Liver (tissue), 9 donors: Measurements from ENCODE around the gene SCAF11. TPM values are rescaled to one million over a fixed set of nuclear protein-coding genes. Genes with fewer than 3 reads are reported as not detected.
"Not testable (repeated sequence)": the region's sequence is repeated elsewhere in the genome, so short reads cannot be mapped to it uniquely, and the experiment has no call there.

Experiments
- DNase-seq: peaks from one replicate; pipeline ENCODE4 v3.0.0-alpha.2; 2017; ENCODE audit warnings: low spot score
- H3K27ac ChIP-seq, 2 donors: one replicate each; pipeline ENCODE4 v1.7.0; 2013; ENCODE audit warnings: inconsistent platforms in 2 of 2, low read length in 2 of 2, control low read depth in 1 of 2, low read depth in 1 of 2, mild to moderate bottlenecking in 1 of 2
- H3K27me3 ChIP-seq, 4 donors: one replicate each; pipeline versions ENCODE4 v1.6.1 to v1.7.0; 2013; ENCODE audit warnings: low read length in 3 of 4, inconsistent platforms in 1 of 4, mild to moderate bottlenecking in 1 of 4, moderate library complexity in 1 of 4; ENCODE audit not compliant: control insufficient read depth in 4 of 4, insufficient read depth in 4 of 4
- H3K36me3 ChIP-seq, 4 donors: one replicate each; pipeline versions ENCODE4 v1.6.1 to v1.7.0; 2013; ENCODE audit warnings: low read length in 3 of 4, mild to moderate bottlenecking in 3 of 4, low read depth in 1 of 4, moderate library complexity in 1 of 4; ENCODE audit not compliant: control insufficient read depth in 4 of 4, insufficient read depth in 3 of 4
- H3K4me1 ChIP-seq, 4 donors: one replicate each; pipeline versions ENCODE4 v1.6.1 to v1.7.0; 2013; ENCODE audit warnings: low read length in 3 of 4, mild to moderate bottlenecking in 3 of 4, moderate library complexity in 1 of 4; ENCODE audit not compliant: control insufficient read depth in 4 of 4, insufficient read depth in 4 of 4
- H3K4me3 ChIP-seq, 3 donors: one replicate each; pipeline versions ENCODE4 v1.6.1 to v1.7.0; 2013; ENCODE audit warnings: low read length in 3 of 3, control low read depth in 1 of 3, low read depth in 1 of 3, mild to moderate bottlenecking in 1 of 3
- H3K9ac ChIP-seq, 2 donors: one replicate each; pipeline ENCODE4 v1.7.0; 2013; ENCODE audit warnings: low read length in 2 of 2, mild to moderate bottlenecking in 2 of 2, moderate library complexity in 2 of 2, control low read depth in 1 of 2, low read depth in 1 of 2
- H3K9me3 ChIP-seq, 4 donors: one replicate each; pipeline versions ENCODE4 v1.6.1 to v1.7.0; 2013; ENCODE audit warnings: low read length in 3 of 4; ENCODE audit not compliant: control insufficient read depth in 4 of 4
- ATF3 ChIP-seq: IDR thresholded peaks from 2 replicates; pipeline ENCODE4 v1.6.1; 2016; ENCODE audit warnings: antibody characterized with exemption
- CTCF ChIP-seq: fragments of 150-350 bp; IDR thresholded peaks from 2 replicates; pipeline ENCODE4 v1.5.1; 2017; ENCODE audit warnings: improper control_type of control experiment, low read depth, low read length; ENCODE audit not compliant: missing input control
- EGR1 ChIP-seq, 2 donors: IDR thresholded peaks; 2 replicates each; pipeline ENCODE4 v1.6.1; 2016 to 2018; ENCODE audit warnings: antibody characterized with exemption in 2 of 2, low read depth in 2 of 2
- FOXA1 ChIP-seq: IDR thresholded peaks from 2 replicates; pipeline ENCODE4 v1.6.1; 2016; ENCODE audit warnings: antibody characterized with exemption
- FOXA2 ChIP-seq: IDR thresholded peaks from 2 replicates; pipeline ENCODE4 v1.6.1; 2016; ENCODE audit warnings: antibody characterized with exemption
- GABPA ChIP-seq, 2 donors: IDR thresholded peaks in 1 of 2; conservative IDR thresholded peaks in 1 of 2; 2 replicates each; pipeline ENCODE4 v1.6.1; 2016; ENCODE audit warnings: antibody characterized with exemption in 2 of 2, mild to moderate bottlenecking in 1 of 2, moderate library complexity in 1 of 2
- HNF4G ChIP-seq: IDR thresholded peaks from 2 replicates; pipeline ENCODE4 v1.6.1; 2016; ENCODE audit warnings: antibody characterized with exemption
- JUND ChIP-seq, 2 donors: IDR thresholded peaks; 2 replicates each; pipeline ENCODE4 v1.6.1; 2016; ENCODE audit warnings: antibody characterized with exemption in 2 of 2
- MAX ChIP-seq: IDR thresholded peaks from 2 replicates; pipeline ENCODE4 v1.6.1; 2016; ENCODE audit warnings: antibody characterized with exemption
- RAD21 ChIP-seq, 2 donors: IDR thresholded peaks; 2 replicates each; pipeline ENCODE4 v1.6.1; 2016; ENCODE audit warnings: antibody characterized with exemption in 2 of 2, mild to moderate bottlenecking in 2 of 2
- SP1 ChIP-seq: IDR thresholded peaks from 2 replicates; pipeline ENCODE4 v1.6.1; 2018; ENCODE audit warnings: antibody characterized with exemption, mild to moderate bottlenecking
- TAF1 ChIP-seq: conservative IDR thresholded peaks from 2 replicates; pipeline ENCODE4 v1.6.1; 2016; ENCODE audit warnings: antibody characterized with exemption, mild to moderate bottlenecking
- YY1 ChIP-seq: IDR thresholded peaks from 2 replicates; pipeline ENCODE4 v1.6.1; 2016; ENCODE audit warnings: antibody characterized with exemption, mild to moderate bottlenecking
- WGBS: extraction: QIAGEN DNeasy Blood & Tissue Kit; methylation state at CpG from one replicate; pipeline ENCODE4 v1.1.7; 2013; 5-methylcytosine and 5-hydroxymethylcytosine counted together
- polyA plus RNA-seq, 2 donors: library from polyadenylated mRNA; stranded (reverse) in 1 of 2; unstranded in 1 of 2; fragments of 200-250 nt in 1 of 2; fragments of >200 nt in 1 of 2; fragmentation: Nextera tagmentation in 1 of 2; extraction: Ambion mirVana in 1 of 2; gene quantifications; one replicate each; pipeline versions ENCODE4 v1.2.1 to v1.2.3, GENCODE V29; 2013 to 2015
- total RNA-seq, 2 donors: library from RNA; depleted of rRNA; stranded (reverse); fragments of >200 nt; gene quantifications; one replicate each; pipeline ENCODE4 v1.2.3, GENCODE V29; 2014
- TF ChIP-seq, protein P1 (sequence below): IDR thresholded peaks from 2 replicates; pipeline ENCODE4 v1.6.1; 2016; ENCODE audit warnings: antibody characterized with exemption
- TF ChIP-seq, protein P2 (sequence below): IDR thresholded peaks from 2 replicates; pipeline ENCODE4 v1.6.1; 2016; ENCODE audit warnings: antibody characterized with exemption, mild to moderate bottlenecking
- donor health status: healthy.
- donor health status: healthy.
- donor health status: healthy.
- donor health status: healthy.
- donor health status: healthy.

The SCAF11 gene
- total and polyA plus RNA-seq, 4 donors = 15.6 to 80.0 (median 43.9) TPM

DNA sequence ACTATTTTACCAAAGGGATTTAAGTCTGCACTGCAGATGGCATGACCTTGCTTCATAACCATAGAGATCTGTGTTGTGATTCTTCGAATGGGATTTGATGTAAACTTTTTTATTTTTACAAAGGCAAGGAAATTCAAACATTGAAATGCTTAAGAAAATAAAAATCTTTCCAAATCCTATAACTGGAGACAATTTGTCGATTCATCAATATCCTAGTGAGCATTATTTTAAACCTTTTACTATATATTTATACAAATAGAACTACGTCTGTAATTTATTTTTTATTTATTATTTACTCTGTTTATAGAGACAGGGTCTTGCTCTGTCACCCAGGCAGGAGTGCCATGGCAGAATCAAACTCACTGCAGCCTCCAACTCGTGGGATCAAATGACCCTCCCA, 14.3 kb upstream of the SCAF11 start (continued):
- TF ChIP-seq, protein P1, sequence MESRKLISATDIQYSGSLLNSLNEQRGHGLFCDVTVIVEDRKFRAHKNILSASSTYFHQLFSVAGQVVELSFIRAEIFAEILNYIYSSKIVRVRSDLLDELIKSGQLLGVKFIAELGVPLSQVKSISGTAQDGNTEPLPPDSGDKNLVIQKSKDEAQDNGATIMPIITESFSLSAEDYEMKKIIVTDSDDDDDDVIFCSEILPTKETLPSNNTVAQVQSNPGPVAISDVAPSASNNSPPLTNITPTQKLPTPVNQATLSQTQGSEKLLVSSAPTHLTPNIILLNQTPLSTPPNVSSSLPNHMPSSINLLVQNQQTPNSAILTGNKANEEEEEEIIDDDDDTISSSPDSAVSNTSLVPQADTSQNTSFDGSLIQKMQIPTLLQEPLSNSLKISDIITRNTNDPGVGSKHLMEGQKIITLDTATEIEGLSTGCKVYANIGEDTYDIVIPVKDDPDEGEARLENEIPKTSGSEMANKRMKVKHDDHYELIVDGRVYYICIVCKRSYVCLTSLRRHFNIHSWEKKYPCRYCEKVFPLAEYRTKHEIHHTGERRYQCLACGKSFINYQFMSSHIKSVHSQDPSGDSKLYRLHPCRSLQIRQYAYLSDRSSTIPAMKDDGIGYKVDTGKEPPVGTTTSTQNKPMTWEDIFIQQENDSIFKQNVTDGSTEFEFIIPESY = no peak

GRCh38 chr12:46000076-46000475, 9.7 kb upstream of the SCAF11 start:
- H3K9me3 ChIP-seq = not testable (repeated sequence)

DNA sequence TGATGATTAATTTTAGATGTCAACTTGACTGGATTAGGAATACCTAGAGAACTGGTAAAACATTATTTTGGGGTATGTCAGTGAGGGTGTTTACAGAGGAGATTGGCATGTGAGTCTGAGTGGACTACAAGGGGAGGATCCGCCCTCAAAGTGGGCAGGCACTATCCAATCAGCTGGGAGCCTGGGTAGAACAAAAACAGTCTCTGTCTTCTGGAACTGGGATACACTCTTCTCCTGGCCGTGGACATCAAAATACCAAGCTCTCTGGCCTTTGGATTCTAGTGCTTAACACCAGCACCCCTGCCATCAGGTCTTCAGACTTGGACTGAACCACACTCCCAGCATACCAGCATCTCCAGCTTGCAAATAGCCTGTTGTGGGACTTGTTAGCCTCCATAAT, 4.4 kb upstream of the SCAF11 start:
- no peak overlapping the region for H3K27ac ChIP-seq
- TF ChIP-seq MAX = no peak
- no peak for TF ChIP-seq TAF1
- TF ChIP-seq ATF3 = no peak
- TF ChIP-seq YY1 = no peak
- TF ChIP-seq, protein P2, sequence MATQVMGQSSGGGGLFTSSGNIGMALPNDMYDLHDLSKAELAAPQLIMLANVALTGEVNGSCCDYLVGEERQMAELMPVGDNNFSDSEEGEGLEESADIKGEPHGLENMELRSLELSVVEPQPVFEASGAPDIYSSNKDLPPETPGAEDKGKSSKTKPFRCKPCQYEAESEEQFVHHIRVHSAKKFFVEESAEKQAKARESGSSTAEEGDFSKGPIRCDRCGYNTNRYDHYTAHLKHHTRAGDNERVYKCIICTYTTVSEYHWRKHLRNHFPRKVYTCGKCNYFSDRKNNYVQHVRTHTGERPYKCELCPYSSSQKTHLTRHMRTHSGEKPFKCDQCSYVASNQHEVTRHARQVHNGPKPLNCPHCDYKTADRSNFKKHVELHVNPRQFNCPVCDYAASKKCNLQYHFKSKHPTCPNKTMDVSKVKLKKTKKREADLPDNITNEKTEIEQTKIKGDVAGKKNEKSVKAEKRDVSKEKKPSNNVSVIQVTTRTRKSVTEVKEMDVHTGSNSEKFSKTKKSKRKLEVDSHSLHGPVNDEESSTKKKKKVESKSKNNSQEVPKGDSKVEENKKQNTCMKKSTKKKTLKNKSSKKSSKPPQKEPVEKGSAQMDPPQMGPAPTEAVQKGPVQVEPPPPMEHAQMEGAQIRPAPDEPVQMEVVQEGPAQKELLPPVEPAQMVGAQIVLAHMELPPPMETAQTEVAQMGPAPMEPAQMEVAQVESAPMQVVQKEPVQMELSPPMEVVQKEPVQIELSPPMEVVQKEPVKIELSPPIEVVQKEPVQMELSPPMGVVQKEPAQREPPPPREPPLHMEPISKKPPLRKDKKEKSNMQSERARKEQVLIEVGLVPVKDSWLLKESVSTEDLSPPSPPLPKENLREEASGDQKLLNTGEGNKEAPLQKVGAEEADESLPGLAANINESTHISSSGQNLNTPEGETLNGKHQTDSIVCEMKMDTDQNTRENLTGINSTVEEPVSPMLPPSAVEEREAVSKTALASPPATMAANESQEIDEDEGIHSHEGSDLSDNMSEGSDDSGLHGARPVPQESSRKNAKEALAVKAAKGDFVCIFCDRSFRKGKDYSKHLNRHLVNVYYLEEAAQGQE = no peak
- no peak for TF ChIP-seq FOXA1
- no peak for TF ChIP-seq HNF4G
- no peak for TF ChIP-seq SP1
- TF ChIP-seq CTCF = no peak
- no peak for TF ChIP-seq JUND (IDR thresholded peaks at IDR 0.05)
- TF ChIP-seq GABPA (IDR thresholded peaks at IDR 0.05 in 1 of 2, conservative IDR thresholded peaks at IDR 0.05 in 1 of 2) = no peak
- TF ChIP-seq EGR1 (IDR thresholded peaks at IDR 0.05; ENCODE audit: low read depth in 2 of 2) = no peak
- no peak for TF ChIP-seq FOXA2
- no peak for TF ChIP-seq RAD21 (IDR thresholded peaks at IDR 0.05)
- TF ChIP-seq, protein P1 = no peak
- no peaks in the 10 kb centered on the region for H3K27me3 ChIP-seq
- 79% methylated on average over 2 of the region's 2 CpGs for WGBS
- H3K36me3 ChIP-seq = no peaks in the 10 kb centered on the region
- DNase-seq = no peak
- no peak overlapping the region for H3K9ac ChIP-seq
- H3K4me3 ChIP-seq = no peak overlapping the region
- H3K4me1 ChIP-seq = peaks cover 0 to 4% (median 1%) of the 10 kb centered on the region in 4 donors
- no peaks in the 10 kb centered on the region for H3K9me3 ChIP-seq

More at GRCh38 chr12:46000076-46000475, 9.7 kb upstream of the SCAF11 start:
- not testable (repeated sequence) for H3K27me3 ChIP-seq, H3K9ac ChIP-seq, H3K4me3 ChIP-seq, H3K4me1 ChIP-seq, DNase-seq, H3K27ac ChIP-seq, H3K36me3 ChIP-seq
- WGBS = 93% methylated on average over 30 of the region's 30 CpGs
